Activated CD8-positive, alpha-beta memory T cell treated with anti-CD3 and anti-CD28 coated beads, Interleukin-2, amount 50 U/mL, for 24 hours (primary cell): ENCODE data around the gene IL6ST.

ENCODE experiments used
- DNase-seq: peaks from one replicate; pipeline ENCODE4 v3.0.0-alpha.2; 2020; ENCODE audit errors: extremely low read depth

Gene IL6ST

DNA sequence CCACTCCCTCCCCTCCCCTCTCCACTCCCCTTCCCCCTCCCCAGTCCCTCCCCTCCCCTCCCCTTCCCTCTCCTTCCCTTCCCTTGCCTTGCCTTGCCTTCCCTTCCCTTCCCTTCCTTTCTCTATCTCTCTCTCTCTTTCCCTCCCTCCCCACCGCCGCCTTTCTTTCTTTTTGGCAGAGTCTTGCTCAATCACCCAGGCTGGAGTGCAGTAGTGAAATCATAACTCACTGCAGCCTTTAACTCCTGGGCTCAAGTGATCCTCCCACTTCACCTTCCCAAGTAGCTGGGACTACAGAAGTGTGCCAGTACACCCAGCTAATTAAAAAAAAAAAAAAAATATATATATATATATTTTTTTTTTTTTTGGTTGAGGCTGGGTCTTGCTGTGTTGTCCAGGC is 98.1 kb downstream of the IL6ST start:
- no peak for DNase-seq

GRCh38 chr5:55896238-55896637 is 98.5 kb downstream of the IL6ST start:
- DNase-seq: no peak

DNA sequence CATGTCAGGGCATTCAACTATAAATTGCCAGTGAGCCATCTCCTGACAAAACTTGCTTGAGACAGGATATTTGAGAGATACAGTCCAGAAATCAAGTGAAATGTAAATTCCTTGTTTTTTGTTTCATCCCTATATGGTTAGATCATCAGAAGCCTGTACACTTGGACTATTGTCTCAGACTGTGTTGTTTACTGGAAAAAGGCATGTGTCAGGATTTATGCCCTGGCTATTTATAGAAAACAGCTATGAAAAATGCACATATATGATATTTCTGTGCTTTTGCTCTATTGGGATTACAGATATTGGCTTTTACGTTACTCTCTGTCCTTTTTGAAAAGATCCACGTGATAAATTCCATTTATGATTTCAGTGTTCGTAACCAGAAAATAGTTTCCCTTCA is 99.4 kb downstream of the IL6ST start:
- no peak for DNase-seq

- no peak for DNase-seq
These were observed 100.6 kb downstream of the IL6ST start for GRCh38 chr5:55894135-55894534.

GRCh38 chr5:55892479-55892878 is 102.3 kb downstream of the IL6ST start:
- DNase-seq: no peak

- no peak for DNase-seq
These were observed 106.6 kb downstream of the IL6ST start for GRCh38 chr5:55888205-55888604.

DNA sequence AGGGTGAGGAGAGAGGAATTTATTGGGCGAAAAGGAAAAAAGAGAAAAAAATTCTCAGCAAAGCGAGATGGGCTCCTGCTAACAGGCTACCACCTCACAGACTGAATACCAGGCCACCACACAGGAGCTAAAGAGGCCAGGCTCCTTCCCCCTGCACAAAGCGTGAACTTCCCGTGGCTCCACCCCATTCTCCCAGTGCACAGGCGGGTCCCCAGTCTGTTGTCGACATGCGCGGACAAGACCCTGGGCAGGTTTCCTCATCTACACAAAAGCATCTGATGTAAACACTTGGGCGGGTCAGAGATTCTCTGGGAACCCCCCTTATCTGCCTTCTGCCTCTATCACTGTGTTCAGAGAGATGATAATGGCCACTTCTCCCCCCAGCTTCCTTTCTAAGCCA is 109.4 kb downstream of the IL6ST start:
- DNase-seq: no peak
